Amniotic epithelial cell (primary cell): ENCODE data around the gene ATP5ME.
"Not testable (repeated sequence)": the region's sequence is repeated elsewhere in the genome, so short reads cannot be mapped to it uniquely, and the experiment has no call there.

ENCODE experiments used
- DNase-seq: peaks from one replicate; pipeline ENCODE4 v3.0.0-alpha.2; 2010; ENCODE audit warnings: low read depth

The ATP5ME gene

DNA sequence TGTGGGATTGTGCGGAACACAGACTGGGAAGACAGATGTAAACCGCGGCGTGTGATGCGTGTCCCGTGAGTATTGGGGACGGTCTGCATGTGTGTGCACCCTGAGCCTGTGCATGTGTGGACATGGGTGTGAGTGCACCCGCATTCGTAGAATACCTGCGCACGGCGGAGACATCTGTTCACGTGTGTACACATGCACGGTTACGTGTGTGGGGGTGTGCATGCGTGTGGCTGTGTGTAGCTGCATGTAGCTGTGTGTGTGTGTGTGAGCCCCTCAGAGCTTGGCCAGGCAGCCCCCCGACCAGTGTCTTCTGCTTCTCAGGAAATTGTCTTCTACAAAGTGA is 19.6 kb downstream of the ATP5ME start:
- no peak for DNase-seq

GRCh38 chr4:653831-654502 is 20.1 kb downstream of the ATP5ME start:
- DNase-seq, result no peak

DNA sequence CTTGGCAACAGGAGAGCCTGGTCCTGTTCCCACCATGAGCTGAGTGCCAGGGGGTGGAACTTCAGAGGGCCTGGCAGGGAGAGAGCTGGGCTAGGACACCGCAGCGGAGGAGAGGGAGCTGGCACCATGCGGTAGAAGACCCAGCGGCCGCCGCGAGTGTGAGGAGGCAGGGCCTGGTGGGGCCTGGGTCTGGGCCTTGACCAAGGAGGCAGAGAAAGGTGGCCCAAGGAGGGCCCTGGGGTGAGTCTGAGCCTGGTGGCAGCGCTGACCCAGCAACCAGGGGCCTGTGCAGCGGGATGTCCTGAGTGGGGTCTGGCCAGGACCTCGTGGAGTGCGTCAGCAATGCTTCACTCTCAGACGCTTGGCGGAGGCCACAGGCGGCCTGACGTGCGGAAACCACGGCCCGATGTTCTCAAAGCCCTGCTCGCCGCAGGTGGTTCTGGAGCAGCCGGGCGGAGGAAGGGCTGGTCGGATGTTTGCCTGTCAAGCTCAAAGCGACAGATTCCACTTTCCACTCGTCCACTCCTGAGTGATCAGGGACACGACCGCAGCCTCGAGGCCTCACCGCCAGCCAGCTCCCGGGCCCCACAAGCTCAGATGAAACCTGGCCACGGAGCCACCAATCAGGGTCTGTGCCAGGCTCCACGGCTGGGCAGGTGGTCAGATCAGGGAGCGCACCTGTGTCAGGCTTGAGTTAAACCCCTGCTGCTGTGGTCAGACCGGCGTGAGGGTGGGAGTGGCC is 20.8 kb downstream of the ATP5ME start:
- no peak for DNase-seq

DNA sequence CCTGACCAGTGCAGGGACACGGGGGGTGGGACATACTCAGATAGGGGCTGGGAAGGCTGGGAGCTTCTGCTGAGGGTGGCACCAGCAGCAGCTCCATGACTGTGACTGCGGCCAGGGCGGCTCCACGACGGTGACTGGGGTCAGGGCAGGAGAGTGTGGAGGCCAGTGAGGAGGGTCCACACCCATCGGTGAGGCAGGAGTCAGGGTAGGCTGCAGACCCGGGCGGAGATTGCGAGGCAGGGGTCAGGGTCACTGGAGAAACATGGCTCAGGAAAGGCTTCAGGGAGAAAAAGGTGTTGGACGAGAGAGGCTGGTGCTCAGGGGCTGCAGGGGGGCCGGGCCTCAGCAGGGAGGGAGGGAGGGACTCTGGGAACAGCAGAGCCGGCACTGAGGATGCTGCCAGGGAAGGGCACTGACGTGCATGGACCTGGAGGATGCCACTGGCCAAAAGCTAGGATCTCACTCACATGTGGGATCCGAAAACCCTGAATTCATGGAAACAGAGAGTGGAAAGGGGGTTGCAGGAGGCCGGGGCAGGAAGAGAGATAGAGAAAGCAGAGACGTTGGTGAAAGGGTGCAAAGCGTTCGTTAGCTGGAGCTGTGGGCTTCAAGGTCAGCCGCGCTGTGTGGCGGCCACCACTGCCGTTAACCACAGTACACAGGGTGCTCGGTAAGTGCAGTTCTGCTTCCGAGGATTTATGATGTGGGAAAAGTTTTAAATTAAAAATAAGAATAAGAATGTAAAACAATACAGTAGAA is 22.0 kb downstream of the ATP5ME start:
- DNase-seq, result no peak

DNA sequence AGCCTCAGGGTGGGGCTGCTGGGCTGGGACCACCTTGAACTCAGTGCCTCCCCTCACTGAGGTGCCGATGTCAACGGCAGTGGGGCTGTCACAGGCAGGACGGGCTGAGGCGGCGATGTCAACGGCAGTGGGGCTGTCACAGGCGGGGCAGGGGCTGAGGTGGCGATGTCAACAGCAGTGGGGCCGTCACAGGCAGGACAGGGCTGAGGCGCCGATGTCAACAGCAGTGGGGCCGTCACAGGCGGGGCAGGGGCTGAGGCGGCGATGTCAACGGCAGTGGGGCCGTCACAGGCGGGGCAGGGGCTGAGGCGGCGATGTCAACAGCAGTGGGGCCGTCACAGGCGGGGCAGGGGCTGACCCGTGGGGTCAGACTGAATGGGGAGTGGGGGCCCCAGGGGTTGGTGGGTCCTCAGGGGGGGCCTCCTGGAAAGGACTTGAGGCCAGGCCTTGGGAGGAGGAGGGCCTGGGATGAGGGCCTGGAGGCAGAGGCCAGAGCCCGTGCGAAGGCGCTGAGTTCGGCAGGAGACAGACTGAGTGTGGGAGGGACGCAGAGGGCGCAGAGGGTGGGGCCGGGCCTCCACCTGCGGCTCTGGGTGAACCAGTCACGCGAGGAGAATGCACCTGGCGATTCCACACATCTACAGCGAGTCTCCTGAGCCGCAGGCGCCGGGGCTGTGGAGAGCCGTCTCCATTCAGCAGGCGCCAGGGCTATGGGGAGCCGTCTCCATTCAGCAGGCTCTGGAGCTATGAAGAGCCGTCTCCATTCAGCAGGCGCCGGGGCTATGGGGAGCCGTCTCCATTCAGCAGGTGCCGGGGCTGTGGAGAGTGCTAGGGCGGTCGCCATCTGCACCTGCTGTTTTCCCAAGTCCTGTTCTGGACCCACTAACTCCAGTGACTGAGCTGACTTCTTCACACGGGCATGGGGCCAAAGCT is 22.9 kb downstream of the ATP5ME start:
- no peak for DNase-seq

GRCh38 chr4:650461-650860 is 23.6 kb downstream of the ATP5ME start:
- no peak for DNase-seq

DNA sequence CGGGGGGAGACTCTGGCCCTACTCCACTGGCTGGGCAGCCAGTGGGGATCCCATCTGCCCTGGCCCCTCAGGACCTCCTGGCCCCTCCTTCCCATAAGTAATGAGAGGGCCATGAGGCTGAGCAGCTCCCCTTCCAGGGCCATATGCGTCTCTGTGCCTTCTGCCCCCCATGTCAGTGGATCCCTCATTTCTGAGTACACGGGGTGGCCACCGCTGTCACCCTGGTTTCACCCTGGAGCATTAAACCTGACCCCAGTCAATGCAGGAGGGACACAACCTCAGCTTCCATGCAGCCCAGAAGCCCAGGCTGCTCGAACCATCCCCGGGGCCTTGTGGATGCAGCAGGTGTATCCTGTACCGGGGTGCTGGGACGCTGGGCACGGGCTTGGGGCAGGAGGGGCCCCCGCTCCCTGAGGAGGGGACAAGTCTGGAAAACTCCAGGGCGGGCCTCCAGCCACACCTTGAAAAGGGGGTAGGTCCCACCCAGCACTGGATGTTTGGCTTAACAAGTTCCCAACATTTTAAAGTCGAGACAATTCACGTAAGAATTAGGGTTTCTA is 24.2 kb downstream of the ATP5ME start:
- no peak for DNase-seq

DNA sequence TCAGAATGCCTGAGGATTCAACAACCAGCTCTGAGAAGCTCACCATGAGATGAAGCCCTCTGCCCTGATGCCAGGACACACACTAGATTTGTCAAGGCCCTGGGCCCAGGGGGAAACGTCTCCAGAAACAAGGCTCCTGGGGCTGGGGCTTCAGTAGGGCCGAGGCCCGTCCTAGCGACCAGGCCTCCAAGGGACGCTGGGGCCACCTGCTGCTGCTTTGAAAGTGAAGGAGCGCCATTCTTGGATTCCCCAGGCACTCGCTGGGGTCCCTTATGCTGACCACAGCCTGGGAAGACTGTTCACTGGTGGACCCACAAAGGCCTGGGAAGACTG is 24.8 kb downstream of the ATP5ME start:
- DNase-seq, result no peak

GRCh38 chr4:648579-649292 is 25.3 kb downstream of the ATP5ME start:
- no peak for DNase-seq

DNA sequence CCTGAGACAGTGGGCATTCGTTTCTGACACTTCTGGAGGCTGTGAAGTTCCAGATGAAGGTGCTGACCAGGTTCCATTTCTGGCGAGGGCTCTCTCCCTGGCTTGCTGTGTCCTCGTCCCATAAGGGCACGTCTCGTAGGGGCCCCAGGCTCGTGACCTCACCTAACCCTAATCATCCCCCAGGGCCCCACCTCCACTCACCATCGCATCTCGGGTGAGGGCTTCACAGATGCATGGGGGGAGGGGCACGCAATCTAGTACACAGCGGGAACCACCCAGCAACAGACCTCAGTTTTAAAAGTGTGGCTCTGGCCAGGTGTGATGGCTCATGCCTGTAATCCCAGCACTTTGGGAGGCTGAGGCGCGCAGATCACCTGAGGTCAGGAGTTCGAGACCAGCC is 26.6 kb downstream of the ATP5ME start:
- DNase-seq, result no peak

GRCh38 chr4:646460-646859 is 27.6 kb downstream of the ATP5ME start:
- no peak for DNase-seq

DNA sequence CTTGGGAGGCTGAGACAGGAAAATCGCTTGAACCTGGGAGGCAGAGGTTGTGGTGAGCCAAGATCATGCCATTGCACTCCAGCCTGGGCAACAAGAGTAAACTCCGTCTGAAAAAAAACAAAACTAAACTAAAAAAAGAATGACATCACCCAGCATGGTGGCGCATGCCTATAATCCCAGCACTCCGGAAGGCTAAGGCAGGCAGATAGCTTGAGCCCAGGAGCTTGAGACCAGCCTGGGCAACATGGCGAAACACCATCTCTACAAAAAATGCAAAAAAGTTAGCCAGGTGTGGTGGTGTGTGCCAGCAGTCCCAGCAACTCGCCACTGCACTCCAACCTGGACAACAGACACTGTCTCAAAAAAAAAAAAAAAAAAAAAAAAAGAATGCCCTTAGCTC is 31.7 kb downstream of the ATP5ME start:
- DNase-seq, result not testable (repeated sequence)

- DNase-seq, result no peak
Observed at GRCh38 chr4:637536-638280, 36.4 kb downstream of the ATP5ME start.

DNA sequence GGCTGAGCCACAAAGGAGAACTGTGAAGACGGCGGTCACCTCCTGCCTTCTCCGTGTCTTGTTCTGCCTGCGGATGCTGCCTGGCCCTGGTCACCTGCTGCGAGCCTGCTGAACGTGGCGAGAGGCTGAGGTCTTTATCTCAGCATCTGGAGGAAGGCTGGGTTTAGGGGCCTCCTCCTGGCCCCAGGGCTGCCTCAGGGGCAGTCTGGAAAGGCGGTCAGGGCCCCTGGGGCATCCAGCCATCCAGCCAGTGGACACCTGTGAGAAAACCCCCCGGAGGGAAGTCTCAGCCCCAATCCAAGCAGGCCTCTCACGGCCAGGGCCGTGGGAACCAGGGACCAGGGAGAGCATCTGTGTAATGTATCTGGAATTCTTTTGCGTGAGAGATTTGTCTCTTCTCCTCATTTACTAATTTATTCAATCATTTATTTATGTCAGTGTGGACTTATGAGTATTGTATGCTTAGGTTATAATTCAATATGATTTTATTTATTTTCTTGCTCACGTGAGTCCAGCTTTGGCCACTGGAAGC is 37.4 kb downstream of the ATP5ME start:
- DNase-seq, result no peak

- DNase-seq, result no peak
Observed at GRCh38 chr4:635851-636627, 38.0 kb downstream of the ATP5ME start.

GRCh38 chr4:635066-635835 is 38.8 kb downstream of the ATP5ME start:
- DNase-seq, result not testable (repeated sequence)

DNA sequence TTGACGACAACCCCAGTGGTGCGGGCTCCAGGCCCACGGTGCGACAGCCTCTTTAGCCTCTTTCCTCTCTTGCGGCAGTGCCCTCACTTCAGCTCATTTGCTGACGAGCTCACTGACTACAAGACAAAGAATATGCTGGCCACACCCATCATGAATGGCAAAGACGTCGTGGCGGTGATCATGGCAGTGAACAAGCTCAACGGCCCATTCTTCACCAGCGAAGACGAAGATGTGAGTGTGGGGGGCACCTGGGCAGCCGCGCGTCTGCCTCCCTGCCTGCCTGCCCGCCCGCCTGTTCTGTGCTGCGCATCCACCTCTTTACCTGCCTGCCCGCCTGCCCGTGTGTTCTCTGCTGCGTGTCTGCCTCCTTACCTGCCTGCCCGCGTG is 39.5 kb downstream of the ATP5ME start:
- DNase-seq, result no peak

DNA sequence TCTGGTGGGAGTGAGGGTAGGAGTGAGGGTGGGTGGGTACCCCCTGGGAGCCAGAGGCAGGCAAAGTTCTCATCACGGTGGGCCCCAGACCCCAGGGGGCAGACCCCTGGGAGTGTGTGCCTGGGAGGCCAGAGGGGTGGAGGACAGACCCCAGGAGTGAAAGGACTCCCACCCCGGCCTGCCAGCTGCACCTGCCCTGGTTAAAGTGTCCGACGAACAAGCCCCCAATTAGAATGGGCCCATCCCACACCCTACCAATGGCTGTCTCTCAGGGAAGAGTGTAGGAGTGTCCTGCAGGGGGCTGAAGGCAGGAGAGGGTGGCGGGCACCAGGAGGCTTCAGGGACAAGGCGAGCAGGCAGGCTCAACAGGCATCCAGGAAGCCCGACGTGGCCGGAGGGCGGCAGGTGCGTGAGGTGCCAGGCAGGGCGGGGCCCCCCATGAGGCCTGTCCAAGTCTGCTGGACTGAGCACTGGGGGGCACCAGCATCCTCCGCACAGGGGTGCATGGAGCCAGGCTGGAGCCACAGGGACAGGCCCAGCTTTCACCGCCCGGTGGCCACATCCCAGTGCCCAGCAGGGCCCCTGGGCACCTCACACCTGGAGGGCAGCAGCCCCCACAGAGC is 40.0 kb downstream of the ATP5ME start:
- no peak for DNase-seq
